Neuronal stem cell (in vitro differentiated cells): ENCODE data around the gene RNF224.
A peak's percentile ranks its signal among the peaks of the same experiment; 100 is the strongest.

Experiments used
- DNase-seq: peaks from one replicate; pipeline ENCODE4 v3.0.0-alpha.2; 2013; ENCODE audit warnings: low spot score
- H2AFZ ChIP-seq: one replicate; pipeline ENCODE4 v1.6.1; 2013; ENCODE audit warnings: mild to moderate bottlenecking, low read length, inconsistent platforms
- H2AK5ac ChIP-seq: 2 replicates; pipeline ENCODE4 v1.6.1; 2013; ENCODE audit warnings: low read depth, mild to moderate bottlenecking, inconsistent platforms, low read length, moderate library complexity, mixed read lengths
- H2BK120ac ChIP-seq: 2 replicates; pipeline ENCODE4 v1.6.1; 2013; ENCODE audit warnings: low read depth, mild to moderate bottlenecking, inconsistent platforms, low read length, moderate library complexity, mixed read lengths
- H2BK12ac ChIP-seq: one replicate; pipeline ENCODE4 v1.6.1; 2013; ENCODE audit warnings: low read length, inconsistent platforms
- H2BK15ac ChIP-seq: 2 replicates; pipeline ENCODE4 v1.6.1; 2013; ENCODE audit warnings: mild to moderate bottlenecking, low read length, inconsistent platforms, mixed read lengths
- H2BK5ac ChIP-seq: one replicate; pipeline ENCODE4 v1.6.1; 2013; ENCODE audit warnings: inconsistent platforms, mild to moderate bottlenecking, low read length, moderate library complexity
- H3K14ac ChIP-seq: one replicate; pipeline ENCODE4 v1.6.1; 2013; ENCODE audit warnings: low read length, inconsistent platforms
- H3K18ac ChIP-seq: 2 replicates; pipeline ENCODE4 v1.6.1; 2013; ENCODE audit warnings: low read length, inconsistent platforms
- H3K23ac ChIP-seq: 2 replicates; pipeline ENCODE4 v1.6.1; 2013; ENCODE audit warnings: low read depth, mild to moderate bottlenecking, mixed read lengths, low read length, inconsistent platforms; ENCODE audit not compliant: poor library complexity
- H3K27ac ChIP-seq: replicated peaks from 3 replicates; pipeline ENCODE4 v1.5.1; 2013; ENCODE audit warnings: low read length, inconsistent platforms
- H3K27me3 ChIP-seq, 3 experiments: 2 replicates each; pipeline ENCODE4 v1.6.1; 2013; ENCODE audit warnings: low read length in 3 of 3, mild to moderate bottlenecking in 2 of 3, inconsistent platforms in 1 of 3, low read depth in 1 of 3, mixed read lengths in 1 of 3, moderate library complexity in 1 of 3; ENCODE audit not compliant: control insufficient read depth in 3 of 3, insufficient read depth in 3 of 3
- H3K36me3 ChIP-seq, 2 donors: replicated peaks in 1 of 2; 2 replicates each; pipeline ENCODE4 v1.6.1; 2013; ENCODE audit warnings: low read length in 2 of 2; ENCODE audit not compliant: control insufficient read depth in 2 of 2, insufficient read depth in 2 of 2
- H3K4ac ChIP-seq: 2 replicates; pipeline ENCODE4 v1.6.1; 2013; ENCODE audit warnings: inconsistent platforms, mild to moderate bottlenecking, low read length, moderate library complexity
- H3K4me1 ChIP-seq, 2 donors: 1 replicate in 1 of 2; 2 replicates in 1 of 2; pipeline ENCODE4 v1.6.1; 2013; ENCODE audit warnings: low read length in 2 of 2, low read depth in 1 of 2; ENCODE audit not compliant: control insufficient read depth in 2 of 2, insufficient read depth in 1 of 2
- H3K4me2 ChIP-seq: one replicate; pipeline ENCODE4 v1.6.1; 2013; ENCODE audit warnings: mild to moderate bottlenecking, low read length, inconsistent platforms; ENCODE audit not compliant: insufficient read depth, poor library complexity, severe bottlenecking
- H3K4me3 ChIP-seq, 2 donors: 2 replicates each; pipeline ENCODE4 v1.5.1; 2013; ENCODE audit warnings: low read length in 2 of 2, mild to moderate bottlenecking in 2 of 2, inconsistent platforms in 1 of 2, moderate library complexity in 1 of 2
- H3K79me1 ChIP-seq: one replicate; pipeline ENCODE4 v1.6.1; 2013; ENCODE audit warnings: low read depth, mild to moderate bottlenecking, inconsistent platforms, low read length, moderate library complexity
- H3K9ac ChIP-seq: one replicate; pipeline ENCODE4 v1.6.1; 2013; ENCODE audit warnings: mild to moderate bottlenecking, low read depth, low read length, inconsistent platforms; ENCODE audit not compliant: poor library complexity
- H3K9me3 ChIP-seq, 2 donors: replicated peaks in 1 of 2; 2 replicates each; pipeline versions ENCODE3 to v1.6.1; 2013; ENCODE audit warnings: low read length in 2 of 2, mild to moderate bottlenecking in 2 of 2, inconsistent platforms in 1 of 2, low read depth in 1 of 2, mixed read lengths in 1 of 2, moderate library complexity in 1 of 2; ENCODE audit not compliant: control insufficient read depth in 2 of 2, insufficient read depth in 1 of 2
- H4K8ac ChIP-seq: one replicate; pipeline ENCODE4 v1.6.1; 2013; ENCODE audit warnings: low read depth, mild to moderate bottlenecking, inconsistent platforms, low read length, moderate library complexity
- H4K91ac ChIP-seq: one replicate; pipeline ENCODE4 v1.6.1; 2013; ENCODE audit warnings: low read length, low read depth, mild to moderate bottlenecking, inconsistent platforms; ENCODE audit not compliant: poor library complexity
- WGBS, 2 donors: extraction: QIAGEN DNeasy Blood & Tissue Kit; methylation state at CpG; one replicate each; pipeline ENCODE4 v1.1.7; 2013; ENCODE audit warnings: missing lambda C conversion rate in 2 of 2, mixed read lengths in 1 of 2; ENCODE audit not compliant: insufficient read length in 2 of 2, insufficient replicate concordance in 1 of 2; ENCODE audit errors: extremely low coverage in 2 of 2; 5-methylcytosine and 5-hydroxymethylcytosine counted together

The RNF224 gene

GRCh38 chr9:137228968-137229896, 1.9 kb downstream of the RNF224 start:
- H3K23ac ChIP-seq: peak overlapping the region; percentile 93
- peak overlapping the region; percentile 11 for H3K4me2 ChIP-seq
- H4K91ac ChIP-seq: no peak overlapping the region
- peak overlapping the region; percentile 32 for H2AFZ ChIP-seq
- H4K8ac ChIP-seq: no peak overlapping the region
- no peak overlapping the region for H2AK5ac ChIP-seq
- H3K27ac ChIP-seq: no peak overlapping the region
- H3K9me3 ChIP-seq: no peaks in the 10 kb centered on the region
- DNase-seq: no peak
- H3K36me3 ChIP-seq: no peaks in the 10 kb centered on the region
- H3K79me1 ChIP-seq: no peaks in the 10 kb centered on the region
- peak overlapping the region; percentile 38 for H3K18ac ChIP-seq
- no peak overlapping the region for H2BK15ac ChIP-seq
- peaks cover 0 to 7% (median 0%) of the 10 kb centered on the region in 3 experiments for H3K27me3 ChIP-seq
- peak overlapping the region; percentile 23 for H3K4ac ChIP-seq
- H3K4me1 ChIP-seq: peaks cover 0 to 9% of the 10 kb centered on the region in 2 donors
- H2BK5ac ChIP-seq: no peak overlapping the region
- peak overlapping the region in 1 of 2 donors; percentile 21 for H3K4me3 ChIP-seq
- no CpG with 5 or more reads among the region's 27 CpGs for WGBS, 2 donors
- no peak overlapping the region for H2BK12ac ChIP-seq
- no peak overlapping the region for H2BK120ac ChIP-seq
- no peak overlapping the region for H3K14ac ChIP-seq
- H3K9ac ChIP-seq: peak overlapping the region; percentile 21

GRCh38 chr9:137229903-137230704, 2.8 kb downstream of the RNF224 start:
- Histone ChIP-seq H2BK120ac (no peak overlapping the region), H2BK5ac (peak overlapping the region; percentile 87), H3K4me2 (peak overlapping the region; percentile 18), H3K4me1 (peaks cover 0 to 9% of the 10 kb centered on the region in 2 donors), H4K91ac (no peak overlapping the region), H3K4me3 (no peak overlapping the region), H2AK5ac (peak overlapping the region; percentile 93), H3K23ac (no peak overlapping the region), H3K18ac (peak overlapping the region; percentile 38), H2AFZ (peak overlapping the region; percentile 32), H3K36me3 (no peaks in the 10 kb centered on the region), H3K79me1 (no peaks in the 10 kb centered on the region), H3K9ac (peak overlapping the region; percentile 44), H2BK12ac (no peak overlapping the region), H3K14ac (no peak overlapping the region), H3K27me3 (peaks cover 0 to 7% (median 0%) of the 10 kb centered on the region in 3 experiments), H3K4ac (no peak overlapping the region), H3K27ac (no peak overlapping the region), H2BK15ac (no peak overlapping the region), H3K9me3 (no peaks in the 10 kb centered on the region), H4K8ac (no peak overlapping the region)
- DNase-seq: no peak
- WGBS, 2 donors: no CpG with 5 or more reads among the region's 31 CpGs

GRCh38 chr9:137230705-137231371, 3.5 kb downstream of the RNF224 start, which contains the start of gene SLC34A3:
Gene SLC34A3, plus strand, starts transcription at chr9:137230901. Its CDS starts 802 bp downstream, at chr9:137231703.
- WGBS, 2 donors: no CpG with 5 or more reads among the region's 14 CpGs
- H3K4ac ChIP-seq: no peak within 1 kb of the TSS
- H3K23ac ChIP-seq: no peak within 1 kb of the TSS
- H2AFZ ChIP-seq: peak within 1 kb of the TSS; percentile 32
- H3K14ac ChIP-seq: no peak within 1 kb of the TSS
- peak within 1 kb of the TSS; percentile 44 for H3K9ac ChIP-seq
- no peak within 1 kb of the TSS for H3K4me3 ChIP-seq
- peak within 1 kb of the TSS; percentile 64 for H3K18ac ChIP-seq
- peaks cover under 1% of the 10 kb centered on the region for H3K79me1 ChIP-seq
- H2BK5ac ChIP-seq: peak within 1 kb of the TSS; percentile 87
- H3K9me3 ChIP-seq: no peaks in the 10 kb centered on the region
- no peak for DNase-seq
- H3K4me2 ChIP-seq: peak within 1 kb of the TSS; percentile 18
- no peak within 1 kb of the TSS for H2BK15ac ChIP-seq
- H4K91ac ChIP-seq: no peak within 1 kb of the TSS
- H2BK120ac ChIP-seq: no peak within 1 kb of the TSS
- no peak within 1 kb of the TSS for H3K27ac ChIP-seq
- peaks cover 0 to 8% of the 10 kb centered on the region in 2 donors for H3K4me1 ChIP-seq
- no peak within 1 kb of the TSS for H4K8ac ChIP-seq
- H2AK5ac ChIP-seq: peak within 1 kb of the TSS; percentile 93
- peaks cover 0 to 7% (median 0%) of the 10 kb centered on the region in 3 experiments for H3K27me3 ChIP-seq
- H3K36me3 ChIP-seq: no peaks in the 10 kb centered on the region
- no peak within 1 kb of the TSS for H2BK12ac ChIP-seq
